Ecto neural progenitor cell (in vitro differentiated cells): ENCODE data around the gene FOXN1.
"Not testable (repeated sequence)": the region's sequence is repeated elsewhere in the genome, so short reads cannot be mapped to it uniquely, and the experiment has no call there.

ENCODE experiments used
- DNase-seq: peaks from one replicate; pipeline ENCODE4 v3.0.0-alpha.2; 2018; ENCODE audit warnings: low spot score

Gene FOXN1

GRCh38 chr17:28500712-28501379 is 5.3 kb upstream of the FOXN1 start:
- DNase-seq = no peak

GRCh38 chr17:28501421-28502284 is 4.5 kb upstream of the FOXN1 start:
- no peak for DNase-seq

- no peak for DNase-seq
Observed at GRCh38 chr17:28503420-28503819, 2.7 kb upstream of the FOXN1 start.

GRCh38 chr17:28506763-28507487 is 777 bp downstream of the FOXN1 start:
- no peak for DNase-seq

GRCh38 chr17:28507567-28508203 is 1.5 kb downstream of the FOXN1 start:
- no peak for DNase-seq

GRCh38 chr17:28508211-28508724 is 2.1 kb downstream of the FOXN1 start:
- no peak for DNase-seq

- DNase-seq = no peak
Observed at GRCh38 chr17:28509789-28510188, 3.6 kb downstream of the FOXN1 start.

- DNase-seq = no peak
Observed at GRCh38 chr17:28511858-28512461, 5.8 kb downstream of the FOXN1 start.

- DNase-seq = no peak
Observed at GRCh38 chr17:28513476-28513875, 7.3 kb downstream of the FOXN1 start.

GRCh38 chr17:28514561-28515002 is 8.4 kb downstream of the FOXN1 start:
- no peak for DNase-seq

- DNase-seq = no peak
Observed at GRCh38 chr17:28515518-28515917, 9.4 kb downstream of the FOXN1 start.

- no peak for DNase-seq
Observed at GRCh38 chr17:28518132-28518531, 12.0 kb downstream of the FOXN1 start.

- no peak for DNase-seq
Observed at GRCh38 chr17:28518578-28518977, 12.4 kb downstream of the FOXN1 start.

- DNase-seq = no peak
Observed at GRCh38 chr17:28519236-28519635, 13.1 kb downstream of the FOXN1 start.

GRCh38 chr17:28520687-28521086 is 14.5 kb downstream of the FOXN1 start:
- no peak for DNase-seq

- peak; percentile 79 for DNase-seq
Observed at GRCh38 chr17:28521311-28522085, 15.3 kb downstream of the FOXN1 start.

GRCh38 chr17:28522281-28522680 is 16.1 kb downstream of the FOXN1 start:
- DNase-seq = not testable (repeated sequence)

- no peak for DNase-seq
Observed at GRCh38 chr17:28523186-28523585, 17.0 kb downstream of the FOXN1 start.

- DNase-seq = no peak
Observed at GRCh38 chr17:28523876-28524275, 17.7 kb downstream of the FOXN1 start.
